ENCODE measurements around the gene BBC3.

DNA sequence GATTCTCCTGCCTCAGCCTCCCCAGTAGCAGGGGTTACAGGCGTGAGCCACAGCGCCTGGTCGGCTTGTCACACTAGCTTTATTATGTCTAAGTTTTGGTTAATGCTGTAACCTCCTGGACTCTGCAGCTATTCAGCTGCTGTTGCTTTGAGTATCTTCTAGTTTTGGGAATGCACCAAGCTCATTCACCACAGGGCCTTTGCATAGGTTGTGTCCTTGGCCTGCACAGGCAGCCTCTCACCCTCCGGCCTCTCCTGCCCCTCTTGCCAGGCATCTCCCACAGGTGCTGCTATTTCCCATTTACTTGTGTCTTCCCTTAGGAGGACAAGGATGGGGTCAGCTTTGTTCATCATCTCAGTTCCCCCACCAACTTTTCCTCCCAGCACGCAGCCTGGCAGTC is 23.0 kb upstream of the BBC3 start:
- no peak for TF ChIP-seq POLR2AphosphoS5 (IDR thresholded peaks at IDR 0.05)
- no peak for TF ChIP-seq CTCF (IDR thresholded peaks at IDR 0.05; ENCODE audit: poor library complexity, severe bottlenecking)
- no peak for TF ChIP-seq RAD21 (conservative IDR thresholded peaks at IDR 0.05)
- no peak for TF ChIP-seq EZH2 (IDR thresholded peaks at IDR 0.05; ENCODE audit: borderline replicate concordance, insufficient read depth, low read length, poor library complexity, severe bottlenecking)

Measured in neural cell (in vitro differentiated cells).